GM18519 (cell line): Measurements from ENCODE around the gene YKT6.
"Not testable (repeated sequence)": the region's sequence is repeated elsewhere in the genome, so short reads cannot be mapped to it uniquely, and the experiment has no call there.

Source experiments
- ATAC-seq: cut with Tn5 transposase; IDR thresholded peaks from one replicate; pipeline ENCODE4 v1.9.1; 2021; ENCODE audit warnings: mild to moderate bottlenecking, moderate library complexity; ENCODE audit not compliant: unreplicated experiment, low FRiP score

The YKT6 gene

DNA sequence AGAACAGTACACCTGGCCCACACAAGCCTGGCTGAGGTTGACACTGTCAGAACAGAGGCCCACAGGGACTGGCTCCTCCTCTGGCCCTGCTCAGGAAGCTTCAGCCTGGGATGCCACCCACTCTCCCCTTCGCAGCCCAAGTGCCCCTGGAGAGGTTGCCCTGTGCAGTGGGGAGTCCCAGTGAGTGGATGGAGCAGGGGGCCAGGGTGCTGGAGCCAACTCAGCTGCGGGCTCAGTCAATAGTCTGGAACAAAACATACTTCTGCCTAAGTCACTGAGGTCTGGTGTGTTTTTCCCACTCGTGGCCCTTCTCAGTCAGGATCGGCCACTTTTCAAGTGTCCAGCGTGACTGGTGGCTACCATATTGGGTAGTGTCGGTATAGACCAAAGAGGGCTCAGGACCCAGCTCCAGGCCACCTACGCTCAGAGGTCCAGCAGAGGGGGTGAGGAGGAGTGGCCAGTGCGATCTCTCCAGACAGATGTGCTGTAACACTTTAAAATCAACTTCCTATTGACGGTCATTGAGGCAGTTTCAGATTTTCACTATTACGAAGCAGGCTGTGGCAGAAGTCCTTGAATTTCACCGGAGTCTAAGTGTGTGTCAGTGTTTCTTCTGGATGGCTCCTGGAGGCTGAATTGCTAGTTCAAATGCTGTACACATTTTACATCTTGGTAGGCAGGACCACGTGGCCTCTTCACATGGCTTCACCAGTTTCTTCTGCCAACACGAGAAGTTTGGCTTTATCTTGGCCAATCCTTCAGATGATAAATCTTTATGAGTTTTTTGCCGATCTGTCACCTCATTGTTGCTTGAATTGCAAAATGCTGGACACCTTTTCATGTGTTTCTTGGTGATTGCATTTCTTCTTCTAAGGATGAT is 10.5 kb upstream of the YKT6 start:
- ATAC-seq, result no peak

DNA sequence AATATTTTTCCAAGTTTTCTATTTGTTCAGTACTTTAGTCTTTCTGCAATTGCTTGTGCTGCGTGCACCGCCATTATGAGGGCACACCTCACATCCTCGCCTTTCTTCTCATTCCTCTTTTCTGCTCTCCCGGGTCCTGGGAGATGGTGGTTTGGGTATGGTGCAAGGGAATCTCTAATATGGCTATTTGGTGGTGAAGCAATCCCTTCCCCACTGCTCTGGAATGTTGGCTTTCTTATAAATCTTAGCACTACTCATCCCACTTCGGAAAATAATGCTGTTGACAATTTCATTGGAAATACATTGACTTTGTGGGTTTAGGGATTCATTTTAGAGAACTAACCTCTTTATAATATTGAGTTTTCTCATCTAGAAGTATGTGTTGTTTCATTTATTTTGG is 9.6 kb upstream of the YKT6 start:
- ATAC-seq, result no peak

DNA sequence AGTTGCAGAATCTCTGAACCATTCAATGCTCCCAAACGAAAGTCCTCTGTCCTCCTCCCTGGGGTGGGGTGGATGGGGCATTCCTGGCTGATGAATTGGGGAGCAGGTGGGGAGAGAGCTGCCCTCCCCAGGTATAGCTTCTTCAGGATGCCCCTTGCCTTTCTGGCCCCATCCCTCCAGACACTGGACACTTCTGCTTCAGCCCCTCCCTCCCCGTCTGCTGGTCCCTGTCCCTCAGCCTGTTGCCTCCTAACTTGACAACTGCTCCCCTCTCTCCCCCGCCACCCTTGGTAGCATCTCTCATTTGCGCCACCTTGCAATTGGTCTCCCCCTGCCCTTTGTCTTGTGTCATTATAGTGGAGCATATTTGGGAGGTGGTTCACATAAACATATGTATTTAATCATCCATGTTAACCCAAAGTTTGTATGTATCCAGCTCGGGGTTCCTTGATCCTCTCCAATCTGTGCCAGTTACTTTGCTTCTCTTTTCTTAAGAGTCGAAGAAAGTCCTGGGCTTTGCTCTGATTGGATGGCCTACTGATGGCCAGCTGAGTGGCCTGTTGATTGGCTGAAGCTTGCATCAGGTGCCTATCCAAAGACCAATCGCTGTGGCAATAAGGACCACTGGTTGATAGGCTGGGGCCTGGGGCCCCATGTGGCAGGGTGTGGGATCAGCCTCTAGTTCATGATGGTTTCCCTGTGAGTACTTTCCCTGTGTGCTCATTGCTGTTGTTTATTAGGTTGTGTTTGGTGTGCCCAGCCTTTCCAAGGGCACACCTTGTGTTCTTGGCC is 7.6 kb upstream of the YKT6 start:
- ATAC-seq, result no peak

DNA sequence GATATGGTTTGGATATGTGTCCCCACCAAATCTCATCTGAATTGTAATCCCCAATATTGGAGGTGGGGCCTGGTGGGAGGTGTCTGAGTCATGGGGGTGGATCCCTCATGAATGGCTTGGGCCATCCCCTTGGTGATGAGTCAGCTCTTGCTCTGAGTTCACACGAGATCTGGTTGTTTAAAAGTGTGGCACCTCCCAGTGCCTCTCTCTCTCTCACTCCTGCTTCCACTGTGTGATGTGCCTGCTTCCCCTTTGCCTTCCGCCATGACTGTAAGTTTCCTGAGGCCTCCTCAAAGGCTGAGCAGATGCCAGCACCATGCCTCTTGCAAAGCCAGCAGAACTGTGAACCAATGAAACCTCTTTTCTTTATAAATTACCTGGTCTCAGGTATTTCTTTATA is 6.7 kb upstream of the YKT6 start:
- ATAC-seq, result no peak

DNA sequence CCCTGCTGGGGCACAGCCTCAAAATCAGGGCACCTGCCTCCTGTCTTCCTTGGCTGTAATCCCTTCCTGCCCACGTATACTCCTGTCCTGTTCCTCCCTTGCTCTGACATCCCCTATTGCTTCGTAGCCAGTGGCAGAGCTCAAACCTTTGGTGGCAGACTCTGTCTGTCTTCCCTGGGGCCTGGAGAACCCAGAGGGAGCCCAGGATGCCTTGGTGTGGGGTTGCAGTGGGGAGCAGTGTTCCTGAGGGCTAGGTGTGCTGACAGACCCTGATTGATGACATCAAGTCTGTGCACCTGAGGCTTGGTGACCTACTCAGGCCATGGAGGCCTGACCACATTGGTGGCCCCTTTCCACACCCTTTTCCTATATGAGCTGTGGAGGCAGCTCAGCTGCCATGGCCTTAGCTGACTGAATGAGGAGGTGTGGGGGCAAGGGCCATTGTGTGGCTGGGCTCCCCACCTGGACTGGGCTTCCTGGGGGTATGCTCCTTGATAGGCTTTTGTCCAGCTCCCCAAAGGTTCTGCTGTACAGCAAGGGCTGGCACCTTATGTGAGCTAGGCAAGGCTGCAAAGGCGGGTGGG is 6.1 kb upstream of the YKT6 start:
- ATAC-seq, result no peak

DNA sequence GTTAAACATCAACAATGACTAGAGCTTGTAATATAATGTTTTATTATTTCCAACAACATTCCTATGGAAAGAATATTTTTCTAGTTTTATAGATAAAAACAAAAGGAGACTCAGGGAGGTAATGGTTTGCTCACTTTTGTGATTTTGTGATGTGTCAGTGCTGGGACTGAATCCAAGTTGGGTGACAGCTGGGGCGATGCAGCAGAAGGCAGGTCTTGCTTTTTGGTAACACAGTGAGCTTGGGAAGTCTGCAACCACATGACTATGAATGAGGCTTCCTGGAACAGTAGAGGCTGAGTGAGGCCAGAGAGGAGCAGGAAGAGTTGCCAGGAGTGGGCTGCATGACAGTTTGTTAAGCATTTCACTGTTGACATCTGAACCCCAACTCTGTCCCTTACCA is 4.9 kb upstream of the YKT6 start:
- ATAC-seq, result no peak

DNA sequence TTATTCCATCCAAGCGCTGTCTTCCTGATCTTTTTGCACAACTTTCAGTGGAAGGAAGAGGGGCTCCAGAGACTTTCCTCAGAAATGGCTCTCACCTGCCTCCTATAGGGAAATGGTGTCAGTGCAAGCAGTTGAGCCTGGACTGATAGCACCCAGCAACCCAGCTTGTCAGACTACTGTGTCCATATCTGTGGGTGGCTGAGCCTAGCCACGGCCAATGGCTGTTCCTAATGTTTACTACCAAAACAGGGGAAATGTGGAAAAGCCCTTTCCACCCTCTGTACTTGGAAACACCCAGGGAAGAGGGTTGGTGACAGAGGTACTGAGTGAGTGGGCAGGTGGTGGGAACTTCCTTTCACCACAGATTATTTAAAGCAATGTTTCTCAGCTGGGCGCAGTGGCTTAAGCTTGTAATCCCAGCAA is 4.3 kb upstream of the YKT6 start:
- no peak for ATAC-seq

GRCh38 chr7:44197474-44197873 is 3.3 kb upstream of the YKT6 start:
- ATAC-seq, result no peak

GRCh38 chr7:44200163-44200562 is 615 bp upstream of the YKT6 start:
- not testable (repeated sequence) for ATAC-seq

GRCh38 chr7:44201813-44202212 is 1.0 kb downstream of the YKT6 start:
- ATAC-seq, result no peak

DNA sequence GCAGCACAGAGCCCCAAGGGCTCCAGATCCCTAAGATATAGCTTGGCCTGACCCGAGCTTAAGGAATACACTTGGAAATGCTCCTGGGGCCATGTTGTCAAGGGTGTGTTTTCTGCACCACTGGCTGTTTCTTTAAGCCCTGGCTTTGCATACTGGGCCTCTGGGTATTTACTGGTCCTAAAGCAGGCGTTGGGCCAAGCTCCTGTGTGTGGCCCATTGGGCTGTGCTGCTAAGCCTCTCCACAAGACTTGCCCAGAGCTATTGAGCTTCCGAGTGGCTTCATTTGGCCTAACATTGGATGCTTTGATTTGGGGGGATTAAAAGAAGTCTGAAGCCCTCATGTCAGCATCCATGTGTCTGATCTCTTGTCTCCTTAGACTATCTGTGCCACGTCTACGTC is 5.2 kb downstream of the YKT6 start:
- ATAC-seq, result no peak

GRCh38 chr7:44208085-44208484 is 7.3 kb downstream of the YKT6 start:
- no peak for ATAC-seq

- no peak for ATAC-seq
These were observed 9.3 kb downstream of the YKT6 start for GRCh38 chr7:44210107-44210506.

GRCh38 chr7:44211126-44211675 is 10.4 kb downstream of the YKT6 start:
- no peak for ATAC-seq

GRCh38 chr7:44212018-44212417 is 11.2 kb downstream of the YKT6 start:
- no peak for ATAC-seq

- no peak for ATAC-seq
These were observed 11.9 kb downstream of the YKT6 start for GRCh38 chr7:44212581-44213184.

DNA sequence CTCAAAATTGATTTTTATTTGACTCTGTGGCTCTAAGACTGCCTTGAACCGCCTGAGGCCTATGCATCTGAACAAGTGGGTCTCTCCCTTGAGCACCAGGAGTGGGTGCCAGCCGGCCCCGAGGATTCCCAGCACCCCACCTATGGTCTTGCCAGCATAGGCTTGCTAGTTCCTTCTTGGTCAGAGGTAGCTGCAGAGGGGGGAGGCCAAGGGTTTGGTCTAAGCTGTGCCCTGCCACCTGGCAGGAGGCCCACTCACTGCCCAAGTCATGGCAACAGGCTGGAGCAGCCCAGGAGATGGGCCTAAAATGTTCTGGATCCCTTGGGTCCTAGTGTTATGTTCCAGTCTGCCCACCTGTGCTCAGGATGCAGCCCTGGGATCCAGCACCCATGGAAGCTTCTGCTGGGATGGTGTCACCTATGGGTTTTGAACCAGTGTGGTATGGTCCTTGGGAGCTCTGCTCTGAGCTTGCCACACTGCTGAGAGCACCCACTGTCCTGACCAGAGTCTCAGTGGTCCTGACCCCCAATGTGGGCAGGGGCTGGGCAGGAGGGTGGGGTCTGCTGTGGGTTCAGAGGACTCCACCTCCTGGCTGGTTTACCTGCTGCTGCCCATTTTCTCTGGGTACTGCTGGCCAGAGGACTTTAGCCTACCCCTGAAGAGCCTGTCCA is 12.6 kb downstream of the YKT6 start:
- no peak for ATAC-seq

DNA sequence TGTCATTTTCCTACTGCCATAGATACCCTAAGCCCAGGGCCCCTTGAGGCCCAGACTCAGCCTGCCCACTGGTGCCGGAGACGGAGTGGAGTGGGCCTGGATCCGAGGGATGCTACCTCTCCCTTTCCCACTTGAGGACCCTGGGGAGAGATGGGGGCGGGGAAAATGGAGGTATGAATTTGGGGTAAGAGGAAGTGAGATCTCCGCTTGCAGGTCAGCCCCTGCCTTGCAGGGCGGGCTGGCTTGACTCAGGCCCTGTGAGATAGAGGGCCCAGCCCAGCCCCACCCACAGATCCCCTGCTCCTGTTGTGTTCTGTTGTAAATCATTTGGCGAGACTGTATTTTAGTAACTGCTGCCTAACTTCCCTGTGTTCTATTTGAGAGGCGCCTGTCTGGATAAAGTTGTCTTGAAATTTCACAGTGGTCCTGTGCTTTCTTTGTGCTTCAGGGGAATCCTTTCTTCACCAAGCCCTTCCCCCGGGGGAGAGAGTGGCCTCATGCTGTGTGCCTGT is 13.2 kb downstream of the YKT6 start:
- no peak for ATAC-seq

GRCh38 chr7:44215531-44215930 is 14.8 kb downstream of the YKT6 start:
- no peak for ATAC-seq

- ATAC-seq, result no peak
These were observed 15.2 kb downstream of the YKT6 start for GRCh38 chr7:44216019-44216418.
